SK-N-MC (cell line): Measurements from ENCODE around the gene FNDC3A.

Experiments
- EZH2 ChIP-seq: fragments of 200-600 bp; sonication (generic); IDR thresholded peaks from one replicate; pipeline ENCODE4 v1.6.1; 2017; ENCODE audit warnings: antibody characterized with exemption
- POLR2AphosphoS5 ChIP-seq: IDR thresholded peaks from 2 replicates; pipeline ENCODE4 v1.6.1; 2012; ENCODE audit warnings: mild to moderate bottlenecking, low read depth, low read length, borderline replicate concordance

GRCh38 chr13:49112782-49113525 lies 137.2 kb downstream of the FNDC3A start:
- TF ChIP-seq POLR2AphosphoS5 (no peak), EZH2 (no peak)
